ENCODE measurements around the gene ASCC2. TPM values are rescaled to one million over a fixed set of nuclear protein-coding genes. Genes with fewer than 3 reads are reported as not detected.
"Not testable (repeated sequence)": the region's sequence is repeated elsewhere in the genome, so short reads cannot be mapped to it uniquely, and the experiment has no call there.

The ASCC2 gene
- total and polyA plus RNA-seq, 12 donors, result 26.6 to 87.0 (median 33.5) TPM

GRCh38 chr22:29839039-29839438, 965 bp upstream of the ASCC2 start:
- no peak for TF ChIP-seq CTCF (IDR thresholded peaks at IDR 0.05)
- H3K36me3 ChIP-seq, result peaks cover 0 to 21% (median 0%) of the 10 kb centered on the region in 9 donors
- DNase-seq (no peak), ATAC-seq (no peak)
- H3K4me3 ChIP-seq, result no peak overlapping the region
- intact Hi-C loops (cut with DNase I), result loop anchor here in 4 of 10 donors (5.0 to 10.0 kb wide), 5 partner anchors 64 to 166 kb away; partner anchors contain the start of genes UQCR10 (in 1 of the 4) and ZMAT5 (in 1 of the 4)
- no peaks in the 10 kb centered on the region for H3K27me3 ChIP-seq
- peak overlapping the region in 8 of 10 donors; percentile 73 to 93 (median 83) for H3K27ac ChIP-seq
- H3K4me1 ChIP-seq, result peaks cover 9 to 47% (median 28%) of the 10 kb centered on the region in 9 donors
- WGBS, 2 donors, result 80 to 83% methylated on average over 1 of the region's 1 CpG
- no peaks in the 10 kb centered on the region for H3K9me3 ChIP-seq

GRCh38 chr22:29838599-29838956, 504 bp upstream of the ASCC2 start:
- TF ChIP-seq CTCF (IDR thresholded peaks at IDR 0.05), result no peak
- Histone ChIP-seq H3K4me1 (peaks cover 9 to 50% (median 28%) of the 10 kb centered on the region in 9 donors), H3K4me3 (peak overlapping the region; percentile 50 to 97 (median 84)), H3K27me3 (no peaks in the 10 kb centered on the region), H3K9me3 (no peaks in the 10 kb centered on the region), H3K27ac (peak overlapping the region; percentile 9 to 93 (median 83)), H3K36me3 (peaks cover 0 to 26% (median 3%) of the 10 kb centered on the region in 9 donors)
- 22 to 24% methylated on average over 5 of the region's 5 CpGs for WGBS, 2 donors
- DNase-seq, result no peak
- ATAC-seq, result peak in 4 of 8 donors; percentile 1 to 11 (median 4)
- intact Hi-C loops (cut with DNase I), result loop anchor here in 4 of 10 donors (1.0 to 10.0 kb wide), 7 partner anchors 45 to 167 kb away; partner anchors contain the start of genes MTMR3 (in 1 of the 4), UQCR10 (in 1 of the 4) and ZMAT5 (in 1 of the 4)

- H3K4me3 ChIP-seq, result peak overlapping the region in 6 of 10 donors; percentile 82 to 97 (median 88)
- intact Hi-C loops (cut with DNase I), result loop anchor here in 4 of 10 donors (5.0 to 10.0 kb wide), 5 partner anchors 62 to 168 kb away; partner anchors contain the start of genes UQCR10 (in 1 of the 4) and ZMAT5 (in 1 of the 4)
- not testable (repeated sequence) for H3K27ac ChIP-seq, H3K9me3 ChIP-seq, ATAC-seq, DNase-seq, H3K27me3 ChIP-seq
- H3K4me1 ChIP-seq, result peaks cover 12 to 59% (median 41%) of the 10 kb centered on the region in 9 donors
- 92 to 94% methylated on average over 18 of the region's 18 CpGs for WGBS, 2 donors
- peaks cover 0 to 43% (median 10%) of the 10 kb centered on the region in 9 donors for H3K36me3 ChIP-seq
Measured at GRCh38 chr22:29836791-29837370, 1.2 kb downstream of the ASCC2 start.

GRCh38 chr22:29834046-29834445, 4.0 kb downstream of the ASCC2 start:
- 81 to 83% methylated on average over 1 of the region's 1 CpG for WGBS, 2 donors
- DNase-seq (no peak), ATAC-seq (no peak)
- H3K9me3 ChIP-seq, result no peaks in the 10 kb centered on the region
- no peak for TF ChIP-seq CTCF (IDR thresholded peaks at IDR 0.05)
- H3K4me3 ChIP-seq, result no peak overlapping the region
- peaks cover 0 to 70% (median 12%) of the 10 kb centered on the region in 9 donors for H3K36me3 ChIP-seq
- intact Hi-C loops (cut with DNase I), result loop anchor here in 2 of 10 donors (10.0 kb wide), 3 partner anchors 59 to 171 kb away; no protein-coding TSS in a partner anchor
- H3K27ac ChIP-seq, result peak overlapping the region in 7 of 10 donors; percentile 10 to 84 (median 70)
- H3K27me3 ChIP-seq, result no peaks in the 10 kb centered on the region
- peaks cover 12 to 76% (median 53%) of the 10 kb centered on the region in 9 donors for H3K4me1 ChIP-seq

Measured in heart right ventricle (tissue), 16 donors.